ENCODE results near the gene PDE5A.
"Not testable (repeated sequence)": the region's sequence is repeated elsewhere in the genome, so short reads cannot be mapped to it uniquely, and the experiment has no call there.

The PDE5A gene

DNA sequence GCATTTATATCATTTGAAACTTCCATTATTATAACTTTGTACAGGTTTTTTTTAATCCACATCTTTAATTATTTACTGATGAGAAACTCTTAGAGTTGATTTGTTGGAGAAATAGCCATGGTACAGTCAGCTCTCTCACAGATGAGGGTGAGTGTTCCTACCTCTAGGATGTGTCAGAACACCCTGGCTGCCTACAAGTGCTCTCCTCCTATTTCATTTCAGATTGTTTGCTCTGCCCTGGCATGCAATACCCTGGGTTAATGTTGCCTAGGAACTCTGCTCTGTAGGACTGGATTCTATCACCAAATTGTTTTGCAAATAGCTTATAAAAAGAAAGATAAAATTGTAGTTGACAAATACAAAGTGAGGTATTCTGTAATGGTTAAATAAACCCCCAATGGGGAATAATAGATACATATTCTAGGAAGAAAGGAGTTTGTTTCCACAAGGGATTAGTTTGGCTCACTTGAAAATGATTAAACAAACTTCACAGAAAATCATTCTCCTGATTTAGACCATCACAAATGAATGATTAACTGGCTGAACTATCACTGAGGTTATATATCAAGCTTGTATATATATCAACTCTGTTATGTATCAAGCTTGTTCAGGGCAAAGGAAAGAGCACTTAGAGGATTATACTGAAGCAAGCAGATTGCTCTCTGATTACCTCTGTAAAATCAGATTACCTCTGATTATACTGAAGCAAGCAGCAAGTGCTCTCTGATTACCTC lies 150.0 kb downstream of the PDE5A start:
- no peak for TF ChIP-seq CTCF (IDR thresholded peaks at IDR 0.05; ENCODE audit: insufficient read depth, missing control alignments)
- FAIRE-seq (peak; percentile 99), DNase-seq (ENCODE audit: insufficient read length, low spot score) (no peak)

GRCh38 chr4:119477412-119478053 lies 151.1 kb downstream of the PDE5A start:
- DNase-seq (ENCODE audit: insufficient read length, low spot score): no peak
- TF ChIP-seq CTCF (IDR thresholded peaks at IDR 0.05; ENCODE audit: insufficient read depth, missing control alignments): no peak
- no peak for FAIRE-seq

DNA sequence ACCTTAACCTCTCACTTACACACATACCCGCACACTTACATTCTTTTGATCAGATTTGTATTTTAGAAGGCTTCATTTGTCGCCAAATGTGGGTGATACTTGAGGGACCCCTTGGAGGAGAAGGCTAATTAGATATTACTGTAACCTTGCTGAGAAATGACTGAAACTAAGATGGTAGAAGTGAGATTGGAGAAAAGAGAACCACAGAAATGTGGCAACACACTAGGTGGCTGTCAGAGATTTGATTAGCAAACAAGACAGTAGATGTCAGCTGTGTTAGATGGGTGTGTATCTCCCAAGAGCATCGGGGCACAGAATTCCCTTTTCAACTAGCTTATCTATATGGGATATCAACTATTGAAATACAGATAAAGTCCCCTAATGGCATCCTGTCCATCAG lies 157.3 kb downstream of the PDE5A start:
- no peak for TF ChIP-seq CTCF (IDR thresholded peaks at IDR 0.05; ENCODE audit: insufficient read depth, missing control alignments)
- FAIRE-seq (no peak), DNase-seq (ENCODE audit: insufficient read length, low spot score) (no peak)

- DNase-seq (ENCODE audit: insufficient read length, low spot score); FAIRE-seq: not testable (repeated sequence)
These were observed 157.9 kb downstream of the PDE5A start for GRCh38 chr4:119470737-119471063.

DNA sequence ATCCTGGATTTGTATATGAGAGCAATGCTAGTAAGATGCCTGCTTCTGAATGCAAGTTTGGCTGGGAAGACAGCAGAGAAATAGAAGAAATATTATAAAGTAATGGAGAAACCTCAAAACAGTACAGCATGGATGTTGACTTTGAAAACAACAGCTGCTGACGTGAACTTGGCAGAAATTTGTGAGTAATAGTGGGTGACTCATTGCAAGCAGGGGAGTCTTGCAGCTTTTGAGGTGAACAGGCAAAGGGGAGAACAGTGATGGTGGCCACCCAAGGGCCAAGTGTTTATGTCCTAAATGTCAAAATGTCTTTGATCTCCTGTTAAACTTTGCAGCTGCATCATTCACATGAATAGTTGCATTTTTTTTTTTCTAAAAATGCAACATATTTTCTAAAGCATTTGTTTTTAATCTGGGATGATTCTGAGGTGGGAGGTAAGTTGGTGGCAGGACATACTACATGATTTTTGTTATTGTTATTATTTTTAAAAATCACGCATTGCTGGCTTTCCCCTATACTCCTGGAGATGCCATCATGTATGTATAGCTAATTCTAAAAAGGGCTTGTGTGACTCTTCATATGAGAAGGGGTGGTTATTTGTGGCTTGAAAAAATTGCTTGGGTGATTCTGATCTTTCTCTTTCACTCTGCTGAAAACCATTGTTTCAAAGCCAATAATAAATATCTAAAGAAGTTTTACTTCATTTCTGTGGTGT lies 158.4 kb downstream of the PDE5A start:
- not testable (repeated sequence) for FAIRE-seq; DNase-seq (ENCODE audit: insufficient read length, low spot score)

DNA sequence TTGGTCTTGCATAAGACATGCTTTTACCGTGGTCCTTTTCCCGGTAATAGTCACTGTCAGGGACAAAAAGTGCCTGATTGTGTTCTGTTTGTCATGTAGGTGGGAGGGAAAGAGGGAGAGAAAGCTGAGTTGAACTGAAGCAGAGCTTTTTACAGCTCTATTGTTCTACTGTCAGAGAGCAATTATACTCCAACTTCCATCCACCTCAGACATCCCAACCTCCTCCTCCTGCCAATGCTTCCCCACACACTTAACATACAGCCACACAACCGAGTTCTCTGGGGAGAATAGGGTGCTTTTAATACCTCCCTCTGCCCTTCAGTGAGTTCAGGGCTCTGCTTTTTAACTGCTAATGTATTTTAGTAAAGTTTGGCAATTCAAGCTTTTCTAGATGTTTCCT lies 159.6 kb downstream of the PDE5A start:
- not testable (repeated sequence) for FAIRE-seq; DNase-seq (ENCODE audit: insufficient read length, low spot score)

GRCh38 chr4:119462733-119463132 lies 165.9 kb downstream of the PDE5A start:
- TF ChIP-seq CTCF (IDR thresholded peaks at IDR 0.05; ENCODE audit: insufficient read depth, missing control alignments): peak; percentile 11
- not testable (repeated sequence) for DNase-seq (ENCODE audit: insufficient read length, low spot score); FAIRE-seq

- not testable (repeated sequence) for DNase-seq (ENCODE audit: insufficient read length, low spot score); FAIRE-seq
These were observed 172.9 kb downstream of the PDE5A start for GRCh38 chr4:119455734-119456133.

- DNase-seq (ENCODE audit: insufficient read length, low spot score): peak; percentile 58
- FAIRE-seq: not testable (repeated sequence)
These were observed 173.9 kb downstream of the PDE5A start for GRCh38 chr4:119454491-119455270.

DNA sequence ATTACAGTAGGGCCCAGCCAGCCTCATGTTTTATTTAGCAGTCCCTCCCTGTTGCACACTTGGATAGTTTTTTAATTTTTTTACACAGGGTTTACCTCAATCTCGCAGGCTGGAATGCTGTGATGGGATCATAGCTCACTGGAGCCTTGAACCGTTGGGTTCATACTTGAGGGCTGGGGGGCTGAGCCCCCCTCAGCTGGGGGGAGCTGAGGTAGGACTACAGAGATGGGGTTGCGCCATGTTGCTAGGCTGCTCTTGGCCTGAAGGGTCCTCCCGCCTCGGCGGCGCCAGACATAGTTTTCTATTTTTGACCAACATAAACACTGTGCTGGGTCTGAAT lies 174.5 kb downstream of the PDE5A start:
- DNase-seq (ENCODE audit: insufficient read length, low spot score); FAIRE-seq: not testable (repeated sequence)

- DNase-seq (ENCODE audit: insufficient read length, low spot score); FAIRE-seq: not testable (repeated sequence)
These were observed 175.3 kb downstream of the PDE5A start for GRCh38 chr4:119453286-119453685.

DNA sequence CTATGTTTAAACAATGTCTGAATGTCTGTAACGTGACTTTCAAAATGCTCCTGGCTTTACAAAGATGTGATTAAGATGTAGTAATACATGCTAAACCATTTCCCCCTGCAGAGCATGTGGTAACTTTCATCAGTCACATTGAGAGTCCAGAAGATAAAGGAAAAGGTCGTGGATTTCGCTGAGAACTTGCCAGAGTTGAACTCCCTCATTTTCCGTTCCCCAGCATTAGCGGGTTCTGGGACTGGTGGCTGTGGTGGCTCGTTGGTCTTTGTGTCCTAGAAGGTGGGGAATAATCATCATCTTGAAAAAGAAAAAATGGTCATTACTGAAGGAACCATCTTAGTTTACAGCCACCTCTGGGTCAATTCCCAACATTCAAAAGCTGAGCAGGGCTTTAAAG lies 178.8 kb downstream of the PDE5A start:
- DNase-seq (ENCODE audit: insufficient read length, low spot score); FAIRE-seq: not testable (repeated sequence)
